Choroid plexus epithelial cell (primary cell): ENCODE measurements around the gene C1QTNF4.

Source experiments
- DNase-seq: peaks from one replicate; pipeline ENCODE4 v3.0.0-alpha.2; 2010; ENCODE audit warnings: low read depth
- H3K4me3 ChIP-seq: 2 replicates; pipeline ENCODE4 v1.5.1; 2011; ENCODE audit warnings: low read depth, mild to moderate bottlenecking, control low read depth, low read length, moderate library complexity
- CTCF ChIP-seq: conservative IDR thresholded peaks from 2 replicates; pipeline ENCODE4 v1.5.1; 2011; ENCODE audit warnings: low read depth, mild to moderate bottlenecking, control low read depth, inconsistent platforms, low read length, moderate library complexity

The C1QTNF4 gene

DNA sequence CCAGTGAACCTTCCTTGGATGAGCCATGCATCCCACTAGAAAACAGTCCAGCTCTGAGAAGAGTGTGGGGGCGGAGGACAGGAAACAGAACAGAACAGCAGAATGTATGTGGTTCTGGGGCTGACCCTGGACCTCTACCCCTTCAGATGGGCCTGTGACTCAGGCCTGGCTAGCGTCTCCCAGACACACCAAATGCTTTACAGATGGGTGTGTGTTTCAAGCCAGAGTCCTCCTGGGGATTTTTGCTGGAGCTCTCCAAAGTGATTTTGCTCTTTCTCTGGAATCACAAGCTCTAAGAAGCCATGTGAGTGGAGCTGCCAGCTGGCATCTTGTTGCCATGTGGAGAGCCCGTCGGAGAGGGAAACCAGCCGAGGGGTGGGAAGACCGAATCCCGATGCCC, 13.2 kb upstream of the C1QTNF4 start:
- peak; percentile 94 for DNase-seq
- no peak overlapping the region for H3K4me3 ChIP-seq
- no peak for TF ChIP-seq CTCF

- H3K4me3 ChIP-seq = no peak overlapping the region
- no peak for TF ChIP-seq CTCF
- peak; percentile 70 for DNase-seq
Measured at GRCh38 chr11:47606731-47607130, 12.5 kb upstream of the C1QTNF4 start.

GRCh38 chr11:47605921-47606320, 11.7 kb upstream of the C1QTNF4 start:
- H3K4me3 ChIP-seq = no peak overlapping the region
- no peak for TF ChIP-seq CTCF
- DNase-seq = no peak

DNA sequence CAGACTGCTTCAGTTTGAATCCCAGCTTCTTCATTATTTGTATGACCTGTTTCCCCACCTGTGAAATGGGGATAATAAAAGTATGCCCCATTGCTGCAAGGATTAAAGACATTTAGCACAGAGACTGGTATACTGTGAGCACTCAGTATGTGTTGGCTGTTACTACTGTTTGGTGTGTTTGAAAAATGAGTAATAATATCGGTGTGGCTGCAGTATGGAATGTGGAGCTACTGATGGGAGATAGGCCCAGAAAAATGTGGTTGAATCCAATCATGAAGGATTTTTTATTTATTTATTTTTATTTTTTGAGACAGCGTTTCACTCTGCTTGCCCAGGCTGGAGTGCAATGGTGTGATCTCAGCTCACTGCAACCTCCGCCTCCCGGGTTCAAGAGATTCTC, 9.1 kb upstream of the C1QTNF4 start:
- H3K4me3 ChIP-seq = no peak overlapping the region
- no peak for DNase-seq
- no peak for TF ChIP-seq CTCF

DNA sequence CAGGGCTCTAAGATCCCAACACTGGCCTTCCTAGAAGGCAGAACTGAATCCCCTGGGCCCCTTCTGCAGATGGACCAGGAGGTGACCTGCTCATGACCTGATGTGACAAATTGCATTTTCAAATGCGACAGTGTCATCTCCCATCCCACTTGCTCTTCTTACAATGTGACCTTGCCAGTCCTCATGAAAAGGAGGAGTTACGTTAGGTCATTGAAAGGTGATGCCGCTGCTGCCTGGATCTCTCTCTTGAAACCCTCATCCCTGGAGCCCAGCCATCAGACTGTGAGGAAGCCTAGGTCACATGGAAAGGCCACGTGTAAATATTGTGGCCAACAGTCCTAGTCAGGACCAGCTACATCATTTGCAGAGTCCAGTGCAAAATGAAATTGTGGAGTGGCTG, 5.7 kb upstream of the C1QTNF4 start:
- H3K4me3 ChIP-seq = no peak overlapping the region
- TF ChIP-seq CTCF = no peak
- no peak for DNase-seq

- TF ChIP-seq CTCF = no peak
- DNase-seq = no peak
Measured at GRCh38 chr11:47595967-47596366, 1.8 kb upstream of the C1QTNF4 start.

GRCh38 chr11:47595029-47595428, 818 bp upstream of the C1QTNF4 start:
- no peak for DNase-seq
- TF ChIP-seq CTCF = no peak
- no peak overlapping the region for H3K4me3 ChIP-seq

More at GRCh38 chr11:47595967-47596366, 1.8 kb upstream of the C1QTNF4 start:
- H3K4me3 ChIP-seq = no peak overlapping the region
